Chondrocyte (in vitro differentiated cells): ENCODE data around the gene ZNF618. TPM values are rescaled to one million over a fixed set of nuclear protein-coding genes. Genes with fewer than 3 reads are reported as not detected.

Experiments
- DNase-seq: peaks from one replicate; pipeline ENCODE4 v3.0.0; 2021; ENCODE audit warnings: mixed read lengths, low spot score
- H3K27ac Mint-ChIP-seq: one replicate; pipeline ENCODE4 v1.8.0; 2021; ENCODE audit warnings: mild to moderate bottlenecking, moderate library complexity, mixed read lengths; ENCODE audit not compliant: unreplicated experiment
- H3K27me3 Mint-ChIP-seq: 2 replicates; pipeline ENCODE4 v1.8.0; 2021; ENCODE audit warnings: low read depth, mixed read lengths
- H3K36me3 Mint-ChIP-seq: 2 replicates; pipeline ENCODE4 v1.8.0; 2021; ENCODE audit warnings: low read depth, mixed read lengths
- H3K4me1 Mint-ChIP-seq: 2 replicates; pipeline ENCODE4 v1.8.0; 2021; ENCODE audit warnings: low read depth, mild to moderate bottlenecking, mixed read lengths
- H3K4me3 Mint-ChIP-seq: one replicate; pipeline ENCODE4 v1.8.0; 2021; ENCODE audit warnings: mild to moderate bottlenecking, moderate library complexity, mixed read lengths; ENCODE audit not compliant: unreplicated experiment
- H3K9me3 Mint-ChIP-seq: 2 replicates; pipeline ENCODE4 v1.8.0; 2021; ENCODE audit warnings: low read depth, mixed read lengths
- total RNA-seq: library from RNA; stranded (reverse); gene quantifications from 3 replicates; pipeline ENCODE4 v1.2.1, GENCODE V29; 2021
- TF ChIP-seq, protein P1 (sequence below): fragments of 200-600 bp; sonication (generic); IDR thresholded peaks from 2 replicates; pipeline ENCODE4 v1.5.0; 2021; ENCODE audit warnings: antibody characterized with exemption, mild to moderate bottlenecking, moderate library complexity

Gene ZNF618
- total RNA-seq, 1 donor from 2014 or later: 25.5 TPM

DNA sequence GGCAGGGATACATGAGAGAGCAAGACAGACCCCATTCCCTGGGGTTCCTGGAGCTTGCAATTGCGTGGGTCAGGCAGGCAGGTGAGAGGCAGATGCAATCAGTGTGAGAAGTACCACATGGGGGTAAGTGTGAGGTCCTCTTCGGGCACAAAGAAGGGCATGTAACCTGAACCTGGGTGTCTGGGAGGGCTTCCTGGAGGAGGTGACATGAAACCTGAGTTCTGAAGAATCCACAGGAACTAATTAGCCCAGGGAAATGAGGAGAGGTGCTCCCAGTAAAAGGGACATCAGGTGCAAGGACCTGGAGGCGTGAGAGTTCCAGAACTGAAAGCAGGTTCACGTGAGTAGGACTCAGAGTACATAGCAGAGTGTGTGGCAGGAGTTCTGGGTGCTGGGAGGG is 199.5 kb downstream of the ZNF618 start:
- TF ChIP-seq, protein P1, sequence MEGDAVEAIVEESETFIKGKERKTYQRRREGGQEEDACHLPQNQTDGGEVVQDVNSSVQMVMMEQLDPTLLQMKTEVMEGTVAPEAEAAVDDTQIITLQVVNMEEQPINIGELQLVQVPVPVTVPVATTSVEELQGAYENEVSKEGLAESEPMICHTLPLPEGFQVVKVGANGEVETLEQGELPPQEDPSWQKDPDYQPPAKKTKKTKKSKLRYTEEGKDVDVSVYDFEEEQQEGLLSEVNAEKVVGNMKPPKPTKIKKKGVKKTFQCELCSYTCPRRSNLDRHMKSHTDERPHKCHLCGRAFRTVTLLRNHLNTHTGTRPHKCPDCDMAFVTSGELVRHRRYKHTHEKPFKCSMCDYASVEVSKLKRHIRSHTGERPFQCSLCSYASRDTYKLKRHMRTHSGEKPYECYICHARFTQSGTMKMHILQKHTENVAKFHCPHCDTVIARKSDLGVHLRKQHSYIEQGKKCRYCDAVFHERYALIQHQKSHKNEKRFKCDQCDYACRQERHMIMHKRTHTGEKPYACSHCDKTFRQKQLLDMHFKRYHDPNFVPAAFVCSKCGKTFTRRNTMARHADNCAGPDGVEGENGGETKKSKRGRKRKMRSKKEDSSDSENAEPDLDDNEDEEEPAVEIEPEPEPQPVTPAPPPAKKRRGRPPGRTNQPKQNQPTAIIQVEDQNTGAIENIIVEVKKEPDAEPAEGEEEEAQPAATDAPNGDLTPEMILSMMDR: no peak
- H3K27ac Mint-ChIP-seq: no peak overlapping the region
- peaks cover 1% of the 10 kb centered on the region for H3K36me3 Mint-ChIP-seq
- H3K27me3 Mint-ChIP-seq: peaks cover 41% of the 10 kb centered on the region
- no peaks in the 10 kb centered on the region for H3K9me3 Mint-ChIP-seq
- no peaks in the 10 kb centered on the region for H3K4me1 Mint-ChIP-seq
- H3K4me3 Mint-ChIP-seq: no peak overlapping the region
- peak; percentile 47 for DNase-seq

DNA sequence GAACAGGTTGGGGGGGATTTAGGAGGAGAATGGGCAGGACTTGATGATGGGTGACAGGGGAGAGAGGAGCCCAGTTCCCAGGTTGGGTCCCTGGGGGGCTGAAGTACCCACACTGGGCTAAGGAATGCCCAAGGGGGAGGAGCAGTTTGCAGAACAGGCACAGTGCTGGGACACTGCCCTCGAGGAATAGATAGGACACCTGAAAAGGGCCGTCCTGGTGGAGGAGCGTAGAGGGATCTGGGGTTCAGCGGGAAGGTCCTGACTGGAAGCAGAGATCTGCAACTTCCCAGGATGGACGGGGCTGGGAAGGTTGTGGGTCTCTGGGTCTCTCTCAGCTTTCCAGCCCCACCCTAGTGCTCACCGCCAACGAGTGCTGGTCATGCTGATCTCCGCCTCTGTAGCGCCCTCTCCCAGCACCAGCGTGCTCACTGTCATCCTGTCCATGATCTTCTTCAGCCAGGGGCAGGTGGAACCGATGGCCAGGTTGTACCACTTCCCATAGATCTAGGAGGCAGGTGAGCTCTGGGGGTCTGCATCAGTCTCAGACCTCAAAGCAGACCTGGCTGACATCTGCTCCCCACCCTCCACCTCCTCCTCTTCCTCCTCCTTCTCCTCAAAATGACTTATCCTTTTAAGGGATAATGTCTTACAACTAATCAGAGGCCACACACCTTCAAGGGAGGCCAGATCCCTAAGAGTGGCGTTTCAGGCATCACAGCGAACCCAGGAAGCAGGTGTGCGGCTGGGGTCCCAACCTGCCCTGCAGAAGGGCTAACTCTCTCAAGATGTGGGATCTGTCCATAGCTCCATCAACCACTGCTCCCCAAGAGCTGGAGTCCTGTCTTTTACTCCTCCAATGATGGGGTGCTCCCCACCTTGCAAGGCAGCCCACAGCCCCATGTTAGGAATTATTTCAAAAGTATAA is 200.4 kb downstream of the ZNF618 start:
- TF ChIP-seq, protein P1: no peak
- Mint-ChIP-seq H3K4me1 (no peaks in the 10 kb centered on the region), H3K9me3 (no peaks in the 10 kb centered on the region), H3K27me3 (peaks cover 41% of the 10 kb centered on the region), H3K36me3 (peaks cover 1% of the 10 kb centered on the region), H3K27ac (no peak overlapping the region), H3K4me3 (no peak overlapping the region)
- peak; percentile 53 for DNase-seq

GRCh38 chr9:114077162-114077837 is 201.2 kb downstream of the ZNF618 start:
- TF ChIP-seq, protein P1: no peak
- Mint-ChIP-seq H3K9me3 (no peaks in the 10 kb centered on the region), H3K4me3 (no peak overlapping the region), H3K27me3 (peaks cover 41% of the 10 kb centered on the region), H3K36me3 (peaks cover 1% of the 10 kb centered on the region), H3K27ac (peak overlapping the region; percentile 49), H3K4me1 (no peaks in the 10 kb centered on the region)
- peak; percentile 49 for DNase-seq

DNA sequence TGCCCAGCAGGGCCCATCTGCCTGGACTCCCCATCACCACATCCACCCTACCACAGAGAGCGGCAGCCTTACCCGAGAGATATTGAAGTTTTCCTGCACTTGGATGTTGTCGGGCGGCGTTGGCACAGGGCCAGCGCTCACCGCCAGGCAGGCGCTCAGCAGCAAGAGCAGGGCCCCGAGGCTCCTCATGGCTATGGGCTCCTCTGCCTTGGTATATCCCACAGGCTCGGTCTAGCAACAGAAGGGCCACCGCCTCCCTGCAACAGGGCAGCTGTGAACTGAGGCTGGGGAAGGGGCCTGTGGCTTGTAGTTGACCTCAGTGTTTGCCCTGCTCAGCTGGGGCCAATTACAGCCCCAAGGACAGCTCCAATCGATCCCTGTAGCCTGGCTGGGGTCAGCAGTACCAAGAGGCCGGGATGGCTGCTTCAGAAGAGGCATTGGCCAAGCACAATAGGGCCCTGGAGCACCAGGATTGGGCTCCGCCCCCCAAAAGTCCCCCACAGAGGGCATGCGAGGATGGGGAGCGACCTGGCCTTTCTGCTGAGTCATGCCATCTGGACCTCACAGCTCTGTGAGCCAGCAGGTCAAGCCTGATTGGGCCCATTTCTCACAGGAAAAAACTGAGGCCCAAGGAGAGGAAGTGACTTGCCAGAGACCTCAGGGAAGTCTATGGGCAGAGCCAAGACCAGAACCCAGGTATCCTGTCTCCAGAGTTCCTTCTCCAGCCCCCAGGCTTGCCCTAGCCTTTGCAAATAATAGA is 202.1 kb downstream of the ZNF618 start, which contains the start of gene AMBP:
Gene AMBP (minus strand): TSS at position 280 of the 760 bp plus-strand sequence. CDS start 91 bp downstream, at position 189.
- Mint-ChIP-seq H3K4me1 (peaks cover 4% of the 10 kb centered on the region), H3K27ac (peak within 1 kb of the TSS; percentile 49), H3K4me3 (no peak within 1 kb of the TSS), H3K27me3 (peaks cover 39% of the 10 kb centered on the region), H3K36me3 (peaks cover 1% of the 10 kb centered on the region), H3K9me3 (no peaks in the 10 kb centered on the region)
- TF ChIP-seq, protein P1: no peak
- peak; percentile 59 for DNase-seq

DNA sequence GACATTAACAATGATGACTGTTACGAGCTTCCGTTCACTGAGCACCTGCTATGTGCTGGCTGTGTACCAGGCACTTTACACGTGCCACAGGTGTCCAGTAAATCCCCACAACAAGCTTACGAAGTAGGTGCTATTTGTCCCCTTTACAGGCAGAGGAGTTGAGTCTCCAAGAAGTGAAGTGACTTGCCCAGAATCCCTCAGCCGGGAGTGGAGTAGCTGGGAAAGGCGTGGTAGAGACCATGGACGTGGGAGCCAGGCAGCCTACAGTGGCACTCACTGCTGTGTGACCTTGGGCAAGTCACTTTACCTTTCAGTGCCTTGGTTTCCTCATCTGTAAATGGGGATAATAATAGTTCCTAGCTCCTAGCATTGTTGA is 202.7 kb downstream of the ZNF618 start:
- peaks cover 4% of the 10 kb centered on the region for H3K4me1 Mint-ChIP-seq
- peaks cover 39% of the 10 kb centered on the region for H3K27me3 Mint-ChIP-seq
- no peaks in the 10 kb centered on the region for H3K9me3 Mint-ChIP-seq
- TF ChIP-seq, protein P1: no peak
- H3K36me3 Mint-ChIP-seq: peaks cover 1% of the 10 kb centered on the region
- no peak overlapping the region for H3K27ac Mint-ChIP-seq
- H3K4me3 Mint-ChIP-seq: no peak overlapping the region
- DNase-seq: peak; percentile 33
